ENCODE results near the gene ETV6. TPM values are rescaled to one million over a fixed set of nuclear protein-coding genes. Genes with fewer than 3 reads are reported as not detected.
A peak's percentile ranks its signal among the peaks of the same experiment; 100 is the strongest.

Gene ETV6
- total and polyA plus RNA-seq, 3 donors from 2014 or later, result 7.8 to 20.9 (median 16.3) TPM

DNA sequence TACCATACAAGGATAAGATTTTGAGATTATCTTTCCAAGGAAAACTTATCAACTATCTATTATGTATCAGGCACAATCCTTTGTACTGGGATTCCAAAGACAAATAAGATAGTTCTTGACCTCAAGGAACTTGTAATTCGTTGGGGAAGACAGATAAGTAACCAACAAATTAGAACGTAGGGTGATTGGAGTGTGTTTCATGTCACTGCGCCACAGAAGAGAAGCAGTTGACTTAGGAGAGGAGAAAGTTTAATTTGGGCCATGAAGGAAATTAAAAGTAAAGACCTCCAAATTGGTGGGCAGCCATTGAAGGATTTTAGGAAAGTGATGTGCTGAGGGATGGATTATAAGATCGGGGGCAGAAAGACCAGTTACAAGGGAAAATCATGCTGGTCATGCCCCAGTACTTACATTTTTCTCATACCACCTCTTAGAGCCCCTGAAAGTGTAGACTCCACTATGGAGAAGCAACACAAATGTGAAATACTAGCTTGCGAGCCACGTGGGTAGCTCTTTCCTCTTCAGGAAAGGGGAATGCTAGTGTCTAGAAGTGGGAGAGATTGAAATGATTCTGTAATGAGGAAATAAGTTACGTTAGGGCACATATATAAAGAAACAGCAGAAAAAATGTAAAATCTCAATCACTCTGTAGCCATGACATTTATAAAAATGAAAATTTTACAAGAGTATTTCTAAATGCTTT lies 148.7 kb downstream of the ETV6 start:
- H3K27me3 ChIP-seq, result no peaks in the 10 kb centered on the region
- H3K27ac ChIP-seq, result peak overlapping the region in 1 of 2 donors; percentile 15
- no peak for DNase-seq
- WGBS, 2 donors, result 70 to 73% methylated on average over 7 of the region's 7 CpGs
- H3K36me3 ChIP-seq (ENCODE audit: low read depth, missing control alignments), result no peaks in the 10 kb centered on the region
- TF ChIP-seq, protein P1, sequence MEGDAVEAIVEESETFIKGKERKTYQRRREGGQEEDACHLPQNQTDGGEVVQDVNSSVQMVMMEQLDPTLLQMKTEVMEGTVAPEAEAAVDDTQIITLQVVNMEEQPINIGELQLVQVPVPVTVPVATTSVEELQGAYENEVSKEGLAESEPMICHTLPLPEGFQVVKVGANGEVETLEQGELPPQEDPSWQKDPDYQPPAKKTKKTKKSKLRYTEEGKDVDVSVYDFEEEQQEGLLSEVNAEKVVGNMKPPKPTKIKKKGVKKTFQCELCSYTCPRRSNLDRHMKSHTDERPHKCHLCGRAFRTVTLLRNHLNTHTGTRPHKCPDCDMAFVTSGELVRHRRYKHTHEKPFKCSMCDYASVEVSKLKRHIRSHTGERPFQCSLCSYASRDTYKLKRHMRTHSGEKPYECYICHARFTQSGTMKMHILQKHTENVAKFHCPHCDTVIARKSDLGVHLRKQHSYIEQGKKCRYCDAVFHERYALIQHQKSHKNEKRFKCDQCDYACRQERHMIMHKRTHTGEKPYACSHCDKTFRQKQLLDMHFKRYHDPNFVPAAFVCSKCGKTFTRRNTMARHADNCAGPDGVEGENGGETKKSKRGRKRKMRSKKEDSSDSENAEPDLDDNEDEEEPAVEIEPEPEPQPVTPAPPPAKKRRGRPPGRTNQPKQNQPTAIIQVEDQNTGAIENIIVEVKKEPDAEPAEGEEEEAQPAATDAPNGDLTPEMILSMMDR (IDR thresholded peaks at IDR 0.05), result no peak
- no peak for TF ChIP-seq POLR2A (IDR thresholded peaks at IDR 0.05)
- intact Hi-C loops (cut with DNase I; ENCODE audit: low total_unique reads), result no loop called here
- H3K9me3 ChIP-seq, result no peaks in the 10 kb centered on the region
- no peak overlapping the region for H3K4me3 ChIP-seq
- peaks cover 23% of the 10 kb centered on the region for H3K4me1 ChIP-seq

DNA sequence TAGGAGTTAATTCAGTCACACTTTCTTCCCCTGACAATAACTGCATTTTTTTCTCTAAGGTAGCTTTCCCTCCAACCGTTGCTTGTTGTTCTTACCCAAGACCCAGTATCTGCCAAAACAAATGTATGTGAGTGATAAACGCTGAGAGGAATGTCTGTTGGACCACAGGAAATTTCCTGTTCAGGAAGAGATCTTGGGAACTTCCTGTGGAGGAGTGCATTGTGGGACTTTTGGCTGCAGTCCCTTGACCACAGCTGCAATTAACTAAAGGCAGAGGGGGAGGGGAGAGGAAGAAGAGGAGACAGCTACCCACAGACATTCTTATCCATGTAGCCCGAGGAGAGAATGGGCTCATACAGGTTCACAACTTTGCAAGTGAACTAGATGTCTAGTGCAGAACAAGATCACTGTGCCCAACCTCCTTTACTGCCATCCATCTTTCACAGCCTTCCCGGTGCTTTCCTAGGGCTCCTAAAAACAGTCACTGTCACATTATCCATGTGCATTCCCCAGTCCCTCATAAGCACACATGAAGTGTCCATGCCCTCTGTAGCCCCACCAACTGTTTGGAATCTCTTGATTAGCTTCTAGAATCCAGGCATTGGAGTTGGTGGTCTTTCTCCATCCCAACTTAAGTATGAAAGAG lies 149.5 kb downstream of the ETV6 start:
- H3K4me1 ChIP-seq, result peaks cover 15% of the 10 kb centered on the region
- peak overlapping the region in 1 of 2 donors; percentile 15 for H3K27ac ChIP-seq
- no peak overlapping the region for H3K4me3 ChIP-seq
- DNase-seq, result no peak
- H3K9me3 ChIP-seq, result no peaks in the 10 kb centered on the region
- WGBS, 2 donors, result 43 to 44% methylated on average over 4 of the region's 4 CpGs
- no peaks in the 10 kb centered on the region for H3K27me3 ChIP-seq
- no peaks in the 10 kb centered on the region for H3K36me3 ChIP-seq (ENCODE audit: low read depth, missing control alignments)
- intact Hi-C loops (cut with DNase I; ENCODE audit: low total_unique reads), result no loop called here
- TF ChIP-seq POLR2A (IDR thresholded peaks at IDR 0.05), result no peak
- TF ChIP-seq, protein P1 (IDR thresholded peaks at IDR 0.05), result no peak

- WGBS, 2 donors, result 87 to 89% methylated on average over 8 of the region's 8 CpGs
- H3K4me3 ChIP-seq, result no peak overlapping the region
- TF ChIP-seq POLR2A (IDR thresholded peaks at IDR 0.05), result no peak
- TF ChIP-seq, protein P1 (IDR thresholded peaks at IDR 0.05), result no peak
- DNase-seq, result no peak
- intact Hi-C loops (cut with DNase I; ENCODE audit: low total_unique reads), result no loop called here
- no peaks in the 10 kb centered on the region for H3K27me3 ChIP-seq
- peaks cover 11% of the 10 kb centered on the region for H3K4me1 ChIP-seq
- no peak overlapping the region for H3K27ac ChIP-seq
- H3K36me3 ChIP-seq (ENCODE audit: low read depth, missing control alignments), result no peaks in the 10 kb centered on the region
- no peaks in the 10 kb centered on the region for H3K9me3 ChIP-seq
These were observed 150.0 kb downstream of the ETV6 start for GRCh38 chr12:11799502-11799873.

- no peaks in the 10 kb centered on the region for H3K9me3 ChIP-seq
- no peak for DNase-seq
- 71 to 77% methylated on average over 5 of the region's 5 CpGs for WGBS, 2 donors
- no peak for TF ChIP-seq POLR2A (IDR thresholded peaks at IDR 0.05)
- TF ChIP-seq, protein P1 (IDR thresholded peaks at IDR 0.05), result no peak
- no peaks in the 10 kb centered on the region for H3K27me3 ChIP-seq
- no peak overlapping the region for H3K27ac ChIP-seq
- H3K4me3 ChIP-seq, result no peak overlapping the region
- no peaks in the 10 kb centered on the region for H3K36me3 ChIP-seq (ENCODE audit: low read depth, missing control alignments)
- H3K4me1 ChIP-seq, result no peaks in the 10 kb centered on the region
- intact Hi-C loops (cut with DNase I; ENCODE audit: low total_unique reads), result no loop called here
These were observed 152.2 kb downstream of the ETV6 start for GRCh38 chr12:11801643-11802042.

Measured in testis (tissue), 3 donors.